Measurements from ENCODE around the gene KLF11.

DNA sequence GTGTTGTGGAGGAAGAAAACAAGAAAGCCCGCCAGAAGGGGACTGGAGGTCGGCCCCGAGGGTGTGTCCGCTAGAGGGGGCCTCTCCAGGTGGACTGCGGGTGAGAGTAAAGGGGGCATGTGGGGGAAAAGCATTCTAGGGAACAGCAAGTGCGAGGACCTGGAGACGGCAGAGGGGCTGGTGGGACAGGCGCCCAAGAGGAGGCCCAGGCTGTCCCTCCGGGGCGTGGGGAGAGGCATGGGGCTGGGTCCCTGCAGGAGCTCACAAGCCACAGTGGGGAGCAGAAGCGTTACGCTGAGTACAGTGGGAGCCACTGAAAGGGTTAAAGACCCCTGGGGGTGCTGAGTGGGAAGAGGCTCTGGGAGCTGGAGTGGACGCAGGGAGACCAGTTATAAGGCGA, 1.6 kb upstream of the KLF11 start:
- TF ChIP-seq CREB1 (IDR thresholded peaks at IDR 0.05; ENCODE audit: low read depth) = no peak
- TF ChIP-seq, protein P1, sequence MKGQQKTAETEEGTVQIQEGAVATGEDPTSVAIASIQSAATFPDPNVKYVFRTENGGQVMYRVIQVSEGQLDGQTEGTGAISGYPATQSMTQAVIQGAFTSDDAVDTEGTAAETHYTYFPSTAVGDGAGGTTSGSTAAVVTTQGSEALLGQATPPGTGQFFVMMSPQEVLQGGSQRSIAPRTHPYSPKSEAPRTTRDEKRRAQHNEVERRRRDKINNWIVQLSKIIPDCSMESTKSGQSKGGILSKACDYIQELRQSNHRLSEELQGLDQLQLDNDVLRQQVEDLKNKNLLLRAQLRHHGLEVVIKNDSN (IDR thresholded peaks at IDR 0.05) = no peak
- TF ChIP-seq, protein P2, sequence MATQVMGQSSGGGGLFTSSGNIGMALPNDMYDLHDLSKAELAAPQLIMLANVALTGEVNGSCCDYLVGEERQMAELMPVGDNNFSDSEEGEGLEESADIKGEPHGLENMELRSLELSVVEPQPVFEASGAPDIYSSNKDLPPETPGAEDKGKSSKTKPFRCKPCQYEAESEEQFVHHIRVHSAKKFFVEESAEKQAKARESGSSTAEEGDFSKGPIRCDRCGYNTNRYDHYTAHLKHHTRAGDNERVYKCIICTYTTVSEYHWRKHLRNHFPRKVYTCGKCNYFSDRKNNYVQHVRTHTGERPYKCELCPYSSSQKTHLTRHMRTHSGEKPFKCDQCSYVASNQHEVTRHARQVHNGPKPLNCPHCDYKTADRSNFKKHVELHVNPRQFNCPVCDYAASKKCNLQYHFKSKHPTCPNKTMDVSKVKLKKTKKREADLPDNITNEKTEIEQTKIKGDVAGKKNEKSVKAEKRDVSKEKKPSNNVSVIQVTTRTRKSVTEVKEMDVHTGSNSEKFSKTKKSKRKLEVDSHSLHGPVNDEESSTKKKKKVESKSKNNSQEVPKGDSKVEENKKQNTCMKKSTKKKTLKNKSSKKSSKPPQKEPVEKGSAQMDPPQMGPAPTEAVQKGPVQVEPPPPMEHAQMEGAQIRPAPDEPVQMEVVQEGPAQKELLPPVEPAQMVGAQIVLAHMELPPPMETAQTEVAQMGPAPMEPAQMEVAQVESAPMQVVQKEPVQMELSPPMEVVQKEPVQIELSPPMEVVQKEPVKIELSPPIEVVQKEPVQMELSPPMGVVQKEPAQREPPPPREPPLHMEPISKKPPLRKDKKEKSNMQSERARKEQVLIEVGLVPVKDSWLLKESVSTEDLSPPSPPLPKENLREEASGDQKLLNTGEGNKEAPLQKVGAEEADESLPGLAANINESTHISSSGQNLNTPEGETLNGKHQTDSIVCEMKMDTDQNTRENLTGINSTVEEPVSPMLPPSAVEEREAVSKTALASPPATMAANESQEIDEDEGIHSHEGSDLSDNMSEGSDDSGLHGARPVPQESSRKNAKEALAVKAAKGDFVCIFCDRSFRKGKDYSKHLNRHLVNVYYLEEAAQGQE (IDR thresholded peaks at IDR 0.05; ENCODE audit: low read depth) = no peak
- TF ChIP-seq YY1 (IDR thresholded peaks at IDR 0.05; ENCODE audit: low read depth) = no peak
- TF ChIP-seq, protein P3, sequence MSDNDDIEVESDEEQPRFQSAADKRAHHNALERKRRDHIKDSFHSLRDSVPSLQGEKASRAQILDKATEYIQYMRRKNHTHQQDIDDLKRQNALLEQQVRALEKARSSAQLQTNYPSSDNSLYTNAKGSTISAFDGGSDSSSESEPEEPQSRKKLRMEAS (IDR thresholded peaks at IDR 0.05) = no peak
- no peak for TF ChIP-seq TCF12 (IDR thresholded peaks at IDR 0.05; ENCODE audit: low read depth)
- no peak for TF ChIP-seq TAF1 (IDR thresholded peaks at IDR 0.05; ENCODE audit: low read depth)
- TF ChIP-seq TEAD4 (IDR thresholded peaks at IDR 0.05) = no peak
- no peak for TF ChIP-seq EP300 (IDR thresholded peaks at IDR 0.05; ENCODE audit: borderline replicate concordance)
- no peak for TF ChIP-seq RAD21 (IDR thresholded peaks at IDR 0.05; ENCODE audit: low read depth)
- no peak for TF ChIP-seq FOXM1 (IDR thresholded peaks at IDR 0.05; ENCODE audit: borderline replicate concordance, low read depth)
- no peak for TF ChIP-seq NFIC (IDR thresholded peaks at IDR 0.05)
- TF ChIP-seq ZBTB7A (IDR thresholded peaks at IDR 0.05; ENCODE audit: low read depth) = no peak
